Glomerular visceral epithelial cell (primary cell): ENCODE data around the gene MORN1.

Source experiments
- DNase-seq: peaks from one replicate; pipeline ENCODE4 v3.0.0-alpha.2; 2016; ENCODE audit errors: extremely low spot score

Gene MORN1

DNA sequence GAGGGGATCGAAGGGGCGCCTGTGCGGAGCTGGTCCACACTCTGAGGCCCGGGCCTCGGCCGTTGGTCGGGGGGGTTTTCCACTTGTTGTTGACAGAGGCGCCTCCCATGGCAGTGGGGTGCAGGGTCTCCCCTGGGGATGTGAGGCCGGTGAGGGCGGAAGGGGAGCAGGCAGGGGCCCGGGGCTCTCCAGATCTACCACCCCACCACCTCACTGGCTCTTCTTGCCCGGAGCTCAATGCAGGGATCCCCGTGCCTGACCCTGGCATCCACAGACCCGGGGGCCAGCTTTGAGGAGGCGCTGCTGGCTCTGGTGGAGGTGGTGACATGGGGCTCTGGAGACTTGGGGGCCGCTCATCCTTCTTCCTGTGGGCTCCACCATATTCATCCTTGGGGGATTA is 28.1 kb upstream of the MORN1 start:
- no peak for DNase-seq

DNA sequence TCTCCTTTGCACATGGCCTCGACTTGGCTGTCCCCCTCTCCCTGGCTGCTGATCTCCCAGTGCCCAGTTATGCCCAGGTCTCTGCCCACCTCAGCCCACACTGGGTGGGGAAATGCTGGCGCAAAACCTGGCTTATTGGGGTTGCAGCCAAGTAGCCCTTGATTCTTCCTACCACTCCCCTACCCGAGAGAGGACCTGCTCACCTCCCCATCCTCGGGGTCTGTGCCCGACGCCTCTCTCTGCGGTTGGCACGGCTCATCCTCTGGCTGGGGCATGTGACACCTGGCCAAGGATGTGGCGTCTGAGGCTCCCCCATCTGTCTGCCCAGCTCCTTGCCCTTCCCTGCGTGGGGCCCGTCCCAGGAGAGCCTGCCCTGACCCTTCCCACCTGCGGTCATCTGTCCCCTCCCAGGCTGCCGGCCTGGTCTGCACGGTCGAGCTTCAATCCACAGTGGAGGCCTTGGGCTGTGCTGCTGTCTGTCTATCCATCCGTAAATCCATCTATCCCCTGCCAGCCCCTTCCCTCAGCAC is 27.5 kb upstream of the MORN1 start:
- DNase-seq, result no peak

DNA sequence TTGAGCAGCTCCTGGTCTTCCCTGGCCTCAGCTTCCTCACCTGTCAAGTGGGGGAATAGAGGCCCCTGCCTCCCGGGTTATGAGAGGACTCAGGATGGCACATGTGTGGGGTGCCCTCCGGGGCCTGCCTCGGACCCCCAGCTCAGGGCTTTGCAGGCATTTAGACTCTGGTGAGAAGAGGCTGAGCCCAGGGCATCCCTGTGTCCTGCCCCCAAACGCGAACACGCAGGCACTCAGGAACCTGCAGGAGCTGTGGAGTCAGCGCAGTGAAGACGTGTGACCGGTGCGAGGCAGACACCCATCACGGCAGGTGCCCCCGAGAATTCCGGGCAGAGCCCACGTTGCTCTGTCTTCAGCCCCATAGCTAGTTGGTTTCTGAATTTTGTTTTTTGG is 26.5 kb upstream of the MORN1 start:
- DNase-seq, result no peak

DNA sequence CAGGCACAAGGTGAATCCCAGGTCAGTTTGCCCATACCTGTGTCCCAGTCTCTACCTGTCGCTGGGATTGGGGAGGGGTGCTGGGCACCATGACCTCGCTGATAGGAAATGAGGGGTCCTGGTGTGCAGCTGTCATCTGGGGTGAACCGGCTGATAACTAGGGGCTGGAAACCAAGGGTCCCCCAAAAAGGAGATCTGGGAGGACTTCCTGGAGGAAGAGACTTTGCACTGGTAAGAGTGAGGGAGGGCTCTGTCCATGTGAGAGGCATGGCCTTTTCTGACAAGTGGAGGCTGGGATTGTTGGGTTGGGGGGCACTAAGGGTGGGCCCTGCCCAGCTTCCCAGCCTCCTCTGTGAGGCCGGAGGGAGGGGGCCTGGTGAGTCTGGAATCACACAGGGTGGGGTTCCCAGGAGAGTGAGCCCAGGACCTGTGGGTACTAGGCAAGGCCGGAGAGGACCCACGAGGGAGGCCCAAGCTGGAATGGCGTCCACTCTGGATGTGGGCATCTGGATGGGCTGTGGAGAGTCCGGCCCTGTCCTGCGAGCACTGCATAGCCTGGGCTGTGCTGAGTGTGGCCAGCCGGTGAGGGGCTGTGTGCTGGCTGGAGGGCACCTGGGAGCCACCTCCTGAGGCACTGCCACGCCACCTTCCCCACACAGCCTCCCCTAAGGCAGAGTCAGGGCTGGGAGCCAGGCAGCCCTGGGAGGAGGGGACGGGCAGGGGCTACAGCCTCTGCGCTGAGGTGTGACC is 25.9 kb upstream of the MORN1 start:
- no peak for DNase-seq

- DNase-seq, result no peak
Measured at GRCh38 chr1:2416403-2416802, 25.0 kb upstream of the MORN1 start.

DNA sequence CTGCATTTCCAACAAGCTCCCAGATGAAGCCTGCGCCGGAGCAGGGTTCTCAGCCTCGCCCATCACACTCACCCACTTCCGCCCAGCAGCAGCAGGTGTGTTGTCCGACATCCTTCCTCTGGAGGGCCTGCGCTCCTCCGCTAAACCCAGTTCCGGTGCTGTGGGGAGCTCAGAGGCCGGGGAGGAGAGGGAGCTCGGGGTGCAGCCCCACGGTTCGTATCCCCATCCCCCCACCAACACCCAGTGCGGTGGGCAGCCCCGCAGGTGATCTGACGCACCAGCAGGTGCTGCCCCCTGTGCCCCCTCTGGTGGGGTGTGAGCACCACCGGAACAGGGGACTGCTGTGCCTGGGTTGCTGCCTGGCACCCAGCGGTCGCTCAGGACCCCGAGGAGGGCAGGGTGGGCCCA is 24.5 kb upstream of the MORN1 start:
- no peak for DNase-seq

- no peak for DNase-seq
Measured at GRCh38 chr1:2415337-2415736, 24.0 kb upstream of the MORN1 start.

GRCh38 chr1:2414297-2414958 is 23.1 kb upstream of the MORN1 start:
- DNase-seq, result peak; percentile 72

DNA sequence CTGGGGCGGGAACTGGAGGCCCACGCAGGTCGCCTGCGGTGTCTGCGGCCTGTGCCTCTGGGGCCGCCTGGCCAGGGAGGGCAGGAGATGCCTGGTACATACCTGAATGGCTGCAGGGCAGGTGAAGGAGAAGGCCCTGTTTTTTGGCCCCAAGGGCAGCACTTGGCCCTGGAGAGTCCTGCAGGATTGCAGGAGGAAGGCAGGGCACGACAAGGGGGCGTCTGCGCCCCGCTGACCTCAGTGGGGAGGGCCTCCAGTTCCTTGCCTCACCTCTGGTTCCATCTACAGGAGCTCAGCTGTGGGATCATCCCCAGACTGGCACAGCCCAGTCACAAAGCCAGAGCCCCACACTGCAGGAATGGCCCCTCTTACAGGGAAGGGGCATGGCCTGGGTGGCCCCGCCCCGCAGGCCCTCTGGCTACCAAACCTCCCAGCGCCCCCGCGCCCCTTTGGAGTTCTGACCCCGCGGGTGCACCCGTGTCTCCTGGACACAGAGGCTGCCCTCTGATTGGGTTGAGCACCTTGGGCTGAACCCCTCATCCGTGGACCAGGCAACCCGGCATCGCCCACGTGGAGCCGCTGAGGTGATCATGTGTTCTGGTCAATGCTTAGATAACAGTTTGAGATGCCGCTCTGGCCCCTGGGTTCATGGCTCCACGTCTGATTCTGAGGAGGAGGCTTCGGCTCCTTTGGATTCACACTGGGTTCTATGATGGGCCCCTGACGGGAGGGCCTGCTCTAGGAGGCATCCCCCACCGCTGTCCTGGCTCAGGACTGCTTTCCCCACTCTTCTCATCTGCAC is 22.3 kb upstream of the MORN1 start:
- DNase-seq, result no peak

- DNase-seq, result no peak
Measured at GRCh38 chr1:2412773-2413494, 21.6 kb upstream of the MORN1 start.

DNA sequence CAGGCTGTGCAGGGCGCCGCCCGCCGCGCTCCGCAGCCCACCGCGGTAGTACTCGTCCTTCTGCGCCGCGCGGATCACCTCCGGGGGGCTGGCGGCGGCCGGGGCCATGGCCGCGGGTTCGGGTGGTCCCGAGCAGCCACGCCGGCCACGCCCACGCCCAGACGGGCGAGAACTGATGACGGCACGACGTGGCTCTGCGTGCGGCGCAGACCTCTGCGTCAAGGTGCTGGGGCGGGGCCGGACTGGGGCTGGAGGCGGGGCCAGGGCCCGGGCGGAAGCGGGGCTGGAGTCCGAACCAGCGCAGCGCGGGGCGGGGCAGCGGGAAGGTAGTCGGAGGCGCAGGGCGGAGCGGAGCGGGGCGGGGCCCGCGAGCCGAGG is 21.0 kb upstream of the MORN1 start, which contains the start of gene PEX10:
TSS of gene PEX10 (minus strand) at position 170 of the 378 bp plus-strand sequence. CDS start at position 108, 62 bp downstream.
- DNase-seq, result peak; percentile 97

- no peak for DNase-seq
Measured at GRCh38 chr1:2411801-2412394, 20.5 kb upstream of the MORN1 start.

GRCh38 chr1:2409745-2410144 is 18.4 kb upstream of the MORN1 start:
- no peak for DNase-seq

DNA sequence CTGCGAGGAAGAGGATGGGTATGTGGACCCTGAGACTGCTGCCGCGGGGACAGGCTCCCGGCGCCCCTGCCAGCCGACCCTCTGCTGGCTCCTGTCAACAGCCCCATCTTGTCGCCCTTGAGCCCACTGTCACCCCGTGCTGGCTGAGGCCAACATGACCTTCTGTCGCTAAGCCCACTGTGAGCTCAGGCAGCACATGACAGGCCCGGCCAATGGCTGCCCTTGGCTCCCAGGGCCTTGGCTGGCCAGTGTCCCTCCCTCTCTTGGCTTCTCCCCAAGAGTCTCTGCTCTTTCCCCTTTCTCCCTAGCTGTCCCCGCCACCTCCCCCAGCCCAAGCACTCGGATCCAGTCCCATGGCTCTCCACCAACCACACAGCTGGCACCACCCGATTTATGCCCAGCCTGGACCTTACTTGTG is 17.5 kb upstream of the MORN1 start:
- no peak for DNase-seq

GRCh38 chr1:2408456-2408855 is 17.1 kb upstream of the MORN1 start:
- DNase-seq, result no peak

DNA sequence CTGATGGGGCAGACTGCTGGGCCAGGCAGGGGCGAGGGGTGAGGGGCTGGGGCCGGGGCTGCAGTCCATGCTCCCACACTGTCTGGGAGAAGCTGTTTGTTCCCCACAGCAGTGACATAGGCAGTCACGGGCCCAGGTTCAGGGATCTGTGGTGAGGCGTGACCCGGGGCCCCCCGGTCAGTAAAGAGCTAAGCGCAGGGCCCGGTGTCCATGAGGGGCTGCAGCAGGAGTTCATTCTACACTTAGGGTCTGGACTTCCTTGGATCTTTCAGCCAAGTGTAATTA is 16.6 kb upstream of the MORN1 start:
- no peak for DNase-seq

GRCh38 chr1:2407166-2407990 is 16.0 kb upstream of the MORN1 start:
- no peak for DNase-seq

GRCh38 chr1:2406451-2407041 is 15.2 kb upstream of the MORN1 start:
- DNase-seq, result no peak

- DNase-seq, result peak; percentile 30
Measured at GRCh38 chr1:2405588-2406295, 14.4 kb upstream of the MORN1 start.
